GM21619 (cell line): ENCODE data around the gene TIMP2.
"Not testable (repeated sequence)": the region's sequence is repeated elsewhere in the genome, so short reads cannot be mapped to it uniquely, and the experiment has no call there.

Source experiments
- ATAC-seq: cut with Tn5 transposase; IDR thresholded peaks from one replicate; pipeline ENCODE4 v1.9.1; 2021; ENCODE audit not compliant: unreplicated experiment

Gene TIMP2

DNA sequence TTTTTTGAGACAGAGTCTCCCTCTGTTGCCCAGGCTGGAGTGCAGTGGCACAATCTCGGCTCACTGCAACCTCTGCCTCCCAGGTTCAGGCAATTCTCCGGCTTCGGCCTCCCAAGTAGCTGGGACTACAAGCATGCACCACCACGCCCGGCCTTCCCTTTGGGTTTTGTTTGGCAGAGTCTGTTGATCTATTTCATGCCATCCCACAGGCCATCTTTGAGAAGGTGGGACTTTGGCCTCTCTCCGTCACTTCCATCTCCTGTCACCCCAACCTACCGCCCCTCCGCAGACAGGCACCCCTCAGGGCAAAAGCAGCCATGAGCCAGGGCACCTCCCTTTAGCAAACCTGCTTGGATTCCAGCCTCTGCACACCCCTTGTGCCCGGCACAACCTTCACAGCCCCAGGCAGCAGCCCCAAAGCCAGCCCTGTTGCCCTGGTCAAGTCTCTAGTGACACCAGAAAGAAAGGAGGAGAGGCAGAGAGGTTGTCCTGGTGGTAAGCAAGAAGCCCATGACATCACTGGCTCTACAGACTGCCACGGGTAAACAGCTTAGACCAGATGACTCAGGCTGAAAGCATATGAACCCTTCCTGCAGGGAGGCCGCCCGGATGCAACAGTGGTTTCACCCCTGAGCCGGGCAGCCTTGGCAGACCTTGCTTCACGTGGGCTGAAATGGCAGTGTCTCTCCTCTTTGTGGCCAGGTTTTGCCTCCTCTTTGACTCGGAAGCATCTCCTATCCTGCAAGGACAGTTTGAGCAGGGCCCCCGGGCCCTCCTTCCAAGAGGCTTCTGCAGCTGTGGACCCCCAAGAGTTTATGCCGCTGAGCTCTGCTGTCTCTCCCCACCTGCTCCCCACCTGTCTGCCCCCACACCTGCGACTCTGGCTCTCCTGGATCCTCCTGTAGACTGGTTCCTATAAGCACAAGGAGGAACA lies 8.1 kb upstream of the TIMP2 start:
- ATAC-seq = no peak

GRCh38 chr17:78929908-78930775 lies 5.0 kb upstream of the TIMP2 start:
- ATAC-seq = no peak

DNA sequence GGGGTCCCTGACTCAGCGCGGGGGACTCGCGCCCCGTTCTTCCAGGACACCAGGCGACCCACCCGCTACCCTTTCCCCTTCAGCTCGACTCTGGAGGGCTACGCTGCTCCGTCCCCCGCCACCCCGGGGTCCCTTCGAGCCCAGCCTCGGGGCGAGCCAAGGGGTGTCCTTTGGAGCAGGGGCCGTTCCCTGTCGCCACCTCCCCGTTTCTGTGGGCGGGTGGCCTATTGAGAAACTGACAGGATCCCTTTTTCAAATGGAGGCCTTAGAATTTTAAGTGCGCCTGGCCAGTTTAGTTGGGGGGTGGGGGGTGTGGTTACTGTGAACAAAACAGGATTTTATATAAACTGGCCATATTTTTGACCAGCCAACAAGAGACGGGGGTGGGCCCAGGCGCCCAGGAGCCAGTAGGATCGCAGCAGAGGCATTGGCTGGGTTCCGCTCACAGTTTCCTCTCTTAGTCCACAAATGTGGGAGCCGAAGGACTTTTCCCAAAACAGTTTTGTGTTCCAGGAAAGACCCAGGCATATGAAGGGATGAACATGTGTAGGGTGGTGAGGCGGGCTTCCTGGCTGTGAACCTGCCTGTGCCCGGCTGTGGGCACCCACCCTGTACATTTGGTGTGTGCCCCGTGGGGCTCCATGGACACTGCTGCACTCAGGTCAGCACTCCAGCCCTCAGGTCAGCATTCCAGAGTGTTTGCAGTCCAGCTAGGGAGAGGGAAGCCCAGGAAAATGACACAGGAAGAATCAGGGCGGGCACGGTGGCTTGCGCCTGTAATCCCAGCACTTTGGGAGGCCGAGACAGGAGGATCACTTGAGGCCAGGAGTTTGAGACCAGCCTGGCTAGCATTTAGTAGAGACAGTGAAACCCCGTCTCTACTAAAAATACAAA lies 722 bp upstream of the TIMP2 start:
- no peak for ATAC-seq

- ATAC-seq = no peak
Measured at GRCh38 chr17:78924481-78925151, 571 bp downstream of the TIMP2 start.

DNA sequence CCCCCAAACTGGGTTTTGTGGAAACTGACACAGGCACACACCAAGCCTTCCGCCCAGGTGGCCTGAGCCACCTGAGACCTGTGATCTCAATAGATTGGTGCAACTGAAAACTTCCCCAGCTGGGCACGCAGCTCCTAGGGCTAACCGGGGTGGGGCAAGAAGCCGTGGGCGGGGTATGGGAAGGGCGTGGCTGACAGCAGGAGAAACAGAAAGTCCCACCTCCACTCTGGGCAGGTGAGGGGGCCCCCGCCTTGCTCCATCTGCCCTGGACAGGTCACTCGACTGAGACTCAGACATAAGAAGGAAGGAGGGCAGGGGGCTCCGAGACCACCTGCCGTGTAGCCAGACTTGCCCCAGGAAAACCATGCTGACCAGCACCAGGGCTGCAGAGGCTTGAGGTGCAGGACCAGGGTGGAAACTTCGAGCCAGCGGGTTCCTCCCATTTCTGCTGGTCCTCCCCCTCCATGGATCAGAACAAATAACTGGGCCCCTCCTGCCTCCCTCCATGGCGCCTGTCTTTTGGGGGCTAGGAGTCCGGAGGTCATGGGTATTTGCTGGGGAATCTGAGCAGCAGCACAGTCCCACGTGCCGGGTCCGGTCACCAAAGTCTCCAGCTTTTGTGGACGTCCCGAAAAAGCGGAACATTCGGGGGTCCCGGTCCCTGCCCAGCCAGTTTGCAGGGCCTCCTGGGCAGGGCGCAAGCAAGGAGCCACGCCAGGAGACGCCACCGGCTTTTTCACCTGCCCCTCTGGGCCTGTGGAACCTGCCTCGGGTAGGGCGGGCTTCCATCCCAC lies 1.3 kb downstream of the TIMP2 start:
- ATAC-seq = no peak

- no peak for ATAC-seq
Measured at GRCh38 chr17:78922816-78923498, 2.2 kb downstream of the TIMP2 start.

- ATAC-seq = no peak
Measured at GRCh38 chr17:78921437-78921971, 3.7 kb downstream of the TIMP2 start.

GRCh38 chr17:78920528-78920927 lies 4.7 kb downstream of the TIMP2 start:
- ATAC-seq = no peak

DNA sequence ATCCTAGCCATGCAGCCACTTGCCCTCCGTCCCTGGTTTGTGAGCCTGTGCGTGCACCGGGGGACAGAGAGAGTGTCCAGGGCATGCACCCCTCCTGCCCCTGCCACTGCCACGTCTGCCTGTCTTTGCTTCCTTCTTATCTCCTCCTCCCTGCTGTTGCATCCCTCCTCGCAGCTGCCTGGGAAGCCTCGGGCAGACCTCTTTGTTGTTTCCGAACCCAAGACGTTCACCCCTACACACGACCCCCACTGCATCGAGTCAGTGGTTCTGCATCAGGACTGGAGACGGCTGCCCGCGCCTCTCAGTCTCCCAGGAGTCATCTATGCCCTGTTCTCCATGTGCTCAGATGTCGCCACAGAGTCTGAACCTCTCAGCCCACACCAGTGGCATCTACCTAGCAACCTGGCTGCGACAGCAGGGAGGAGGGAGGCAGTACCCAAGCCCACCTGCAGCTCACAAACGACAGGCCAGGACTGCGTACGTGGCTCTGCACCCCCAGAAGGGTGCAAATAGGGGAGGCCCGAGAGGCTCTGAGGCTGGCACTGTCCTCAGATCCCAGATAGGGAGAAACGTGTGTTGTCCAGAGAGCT lies 5.2 kb downstream of the TIMP2 start:
- ATAC-seq = no peak

DNA sequence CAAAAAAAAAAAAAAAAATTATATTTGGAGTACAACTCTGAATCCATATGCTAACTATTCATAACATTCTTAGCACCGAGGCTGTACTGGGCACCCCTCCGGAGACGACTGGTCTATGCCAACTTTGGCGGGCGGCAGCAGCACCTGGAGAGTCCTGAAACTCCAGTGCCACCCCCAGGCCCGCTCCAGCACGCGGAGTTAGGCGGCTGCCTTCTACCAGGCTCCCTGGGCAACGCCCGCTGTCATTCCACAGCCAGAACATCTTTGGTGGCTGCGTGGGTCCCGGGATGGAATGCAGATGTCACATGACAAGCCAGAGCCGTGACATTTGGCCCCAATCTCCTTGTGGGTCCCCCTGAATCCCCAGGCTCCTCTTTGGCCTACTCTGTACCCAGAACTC lies 6.2 kb downstream of the TIMP2 start:
- no peak for ATAC-seq

GRCh38 chr17:78917451-78918275 lies 7.5 kb downstream of the TIMP2 start:
- no peak for ATAC-seq

- no peak for ATAC-seq
Measured at GRCh38 chr17:78915872-78916632, 9.1 kb downstream of the TIMP2 start.

GRCh38 chr17:78913115-78913514 lies 12.1 kb downstream of the TIMP2 start:
- ATAC-seq = no peak

- ATAC-seq = no peak
Measured at GRCh38 chr17:78912082-78912481, 13.1 kb downstream of the TIMP2 start.

DNA sequence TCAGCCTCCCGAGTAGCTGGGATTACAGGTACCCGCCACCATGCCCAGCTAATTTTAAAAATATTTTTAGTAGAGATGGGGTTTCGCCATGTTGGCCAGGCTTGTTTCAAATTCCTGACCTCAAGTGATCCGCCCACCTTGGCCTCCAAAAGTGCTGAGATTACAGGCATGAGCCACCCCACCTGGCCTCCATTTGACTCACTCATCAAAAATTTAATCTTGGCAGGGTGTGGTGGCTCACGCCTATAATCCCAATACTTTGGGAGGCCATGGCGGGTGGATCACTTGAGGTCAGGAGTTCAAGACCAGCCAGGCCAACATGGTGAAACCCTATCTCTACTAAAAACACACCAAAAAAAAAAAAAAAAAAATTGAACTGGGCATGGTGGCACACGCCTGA lies 13.6 kb downstream of the TIMP2 start:
- ATAC-seq = not testable (repeated sequence)

- no peak for ATAC-seq
Measured at GRCh38 chr17:78910497-78911284, 14.5 kb downstream of the TIMP2 start.
